ENCODE results near the gene FAM228A. TPM values are rescaled to one million over a fixed set of nuclear protein-coding genes. Genes with fewer than 3 reads are reported as not detected.
"Not testable (repeated sequence)": the region's sequence is repeated elsewhere in the genome, so short reads cannot be mapped to it uniquely, and the experiment has no call there.

Gene FAM228A
- polyA plus RNA-seq, 1 of the 3 experiments (the other 2 are of a cell fraction), result 0.10 TPM

GRCh38 chr2:24191156-24191555 is 16.3 kb downstream of the FAM228A start (continued):
- TF ChIP-seq JUND (IDR thresholded peaks at IDR 0.05), result no peak

GRCh38 chr2:24191848-24192247 is 17.0 kb downstream of the FAM228A start:
- CTCF ChIA-PET, result interaction anchor here (1.7 kb wide), 1 partner anchor 26 kb away, joined by 4 read pairs; no protein-coding TSS in a partner anchor
- H3K79me2 ChIP-seq (ENCODE audit: insufficient read depth), result no peaks in the 10 kb centered on the region
- 76% methylated on average over 5 of the region's 5 CpGs for whole genome bisulfite sequencing (ENCODE audit: low lambda C conversion rate)

GRCh38 chr2:24197213-24197612 is 22.4 kb downstream of the FAM228A start:
- H3K9me2 ChIP-seq; H3K79me2 ChIP-seq (ENCODE audit: insufficient read depth); H3K9ac ChIP-seq; H3K9me3 ChIP-seq; DNase-seq; H4K20me1 ChIP-seq (ENCODE audit: insufficient read depth); H3K27ac ChIP-seq (ENCODE audit: low read depth in 2 of 2, low read length in 1 of 2); H2AFZ ChIP-seq (ENCODE audit: low read depth); H3K4me3 ChIP-seq (ENCODE audit: low read depth in 2 of 2, low read length in 1 of 2); POLR2A ChIA-PET; H3K4me1 ChIP-seq (ENCODE audit: control insufficient read depth in 1 of 2, insufficient read depth in 2 of 2, low read depth in 1 of 2, low read length in 1 of 2); H3K27me3 ChIP-seq (ENCODE audit: insufficient read depth); CTCF ChIA-PET; H3K36me3 ChIP-seq (replicated peaks in 1 of 2; ENCODE audit: control insufficient read depth in 1 of 2, insufficient read depth in 2 of 2, low read length in 1 of 2); H3F3A ChIP-seq (replicated peaks; ENCODE audit: insufficient read depth); H3K4me2 ChIP-seq: not testable (repeated sequence)
- 32% methylated on average over 1 of the region's 1 CpG for WGBS (ENCODE audit: low lambda C conversion rate)

More at GRCh38 chr2:24191848-24192247, 17.0 kb downstream of the FAM228A start:
- no peaks in the 10 kb centered on the region for H3K9me3 ChIP-seq
- no peaks in the 10 kb centered on the region for H3K27me3 ChIP-seq (ENCODE audit: insufficient read depth)
- no peaks in the 10 kb centered on the region for H3K4me1 ChIP-seq (ENCODE audit: control insufficient read depth in 1 of 2, insufficient read depth in 2 of 2, low read depth in 1 of 2, low read length in 1 of 2)
- no peak overlapping the region for H3K27ac ChIP-seq (ENCODE audit: low read depth in 2 of 2, low read length in 1 of 2)
- no peak overlapping the region for H3K9ac ChIP-seq
- no peak for DNase-seq
- no peak overlapping the region for H2AFZ ChIP-seq (ENCODE audit: low read depth)
- POLR2A ChIA-PET, result no interaction called here
- no peaks in the 10 kb centered on the region for H4K20me1 ChIP-seq (ENCODE audit: insufficient read depth)
- no peaks in the 10 kb centered on the region for H3K9me2 ChIP-seq
- TF ChIP-seq RFX5 (IDR thresholded peaks at IDR 0.05; ENCODE audit: low read length) (no peak), USF1 (IDR thresholded peaks at IDR 0.05; ENCODE audit: borderline replicate concordance, low read depth) (no peak), PBX3 (IDR thresholded peaks at IDR 0.05) (no peak), JUND (IDR thresholded peaks at IDR 0.05) (no peak), NRF1 (IDR thresholded peaks at IDR 0.05; ENCODE audit: low read depth, low read length) (no peak), RCOR1 (IDR thresholded peaks at IDR 0.05; ENCODE audit: low read length) (no peak), TEAD4 (IDR thresholded peaks at IDR 0.05; ENCODE audit: borderline replicate concordance, insufficient read depth) (no peak), EP300 (IDR thresholded peaks at IDR 0.05; ENCODE audit: borderline replicate concordance in 1 of 2, low read depth in 1 of 2, low read length in 1 of 2) (no peak), MEF2A (IDR thresholded peaks at IDR 0.05; ENCODE audit: borderline replicate concordance, low read depth) (no peak), REST (IDR thresholded peaks at IDR 0.05; ENCODE audit: low read depth, low read length) (no peak)
- H3K36me3 ChIP-seq (replicated peaks in 1 of 2; ENCODE audit: control insufficient read depth in 1 of 2, insufficient read depth in 2 of 2, low read length in 1 of 2), result no peaks in the 10 kb centered on the region
- no peak overlapping the region for H3K4me2 ChIP-seq
- H3F3A ChIP-seq (replicated peaks; ENCODE audit: insufficient read depth), result no peaks in the 10 kb centered on the region
- no peak overlapping the region for H3K4me3 ChIP-seq (ENCODE audit: low read depth in 2 of 2, low read length in 1 of 2)

Data from SK-N-SH (cell line).